H9 (cell line): ENCODE measurements around the gene FHIT. TPM values are rescaled to one million over a fixed set of nuclear protein-coding genes. Genes with fewer than 3 reads are reported as not detected.

Experiments used
- DNase-seq: peaks from one replicate; pipeline ENCODE4 v3.0.0-alpha.2; 2017
- H2AFZ ChIP-seq: one replicate; pipeline ENCODE4 v1.6.1; 2013; ENCODE audit warnings: mild to moderate bottlenecking, low read length, control low read depth, moderate library complexity
- H2AK5ac ChIP-seq: 2 replicates; pipeline ENCODE4 v1.6.1; 2013; ENCODE audit warnings: low read length, control low read depth, mixed read lengths; ENCODE audit not compliant: insufficient read length
- H2BK120ac ChIP-seq: one replicate; pipeline ENCODE4 v1.6.1; 2013; ENCODE audit warnings: low read depth, mild to moderate bottlenecking, low read length, control low read depth, inconsistent platforms; ENCODE audit not compliant: poor library complexity, severe bottlenecking
- H2BK12ac ChIP-seq: 2 replicates; pipeline ENCODE4 v1.6.1; 2013; ENCODE audit warnings: low read length, control low read depth, mixed read lengths, low read depth; ENCODE audit not compliant: insufficient read length
- H2BK15ac ChIP-seq: 2 replicates; pipeline ENCODE4 v1.6.1; 2013; ENCODE audit warnings: low read depth, low read length, control low read depth
- H2BK20ac ChIP-seq: one replicate; pipeline ENCODE4 v1.6.1; 2013; ENCODE audit warnings: low read depth, mild to moderate bottlenecking, low read length, control low read depth, inconsistent platforms; ENCODE audit not compliant: poor library complexity, severe bottlenecking
- H2BK5ac ChIP-seq: 2 replicates; pipeline ENCODE4 v1.6.1; 2013; ENCODE audit warnings: low read length, control low read depth, mixed read lengths; ENCODE audit not compliant: insufficient read length
- H3K14ac ChIP-seq: 2 replicates; pipeline ENCODE4 v1.6.1; 2013; ENCODE audit warnings: low read length, control low read depth; ENCODE audit not compliant: insufficient read depth
- H3K18ac ChIP-seq: 2 replicates; pipeline ENCODE4 v1.6.1; 2013; ENCODE audit warnings: low read depth, mild to moderate bottlenecking, mixed read lengths, low read length, control low read depth; ENCODE audit not compliant: insufficient read length
- H3K23ac ChIP-seq: 2 replicates; pipeline ENCODE4 v1.6.1; 2013; ENCODE audit warnings: low read length, control low read depth, mixed read lengths, low read depth; ENCODE audit not compliant: insufficient read length
- H3K23me2 ChIP-seq: 2 replicates; pipeline ENCODE4 v1.6.1; 2013; ENCODE audit warnings: low read depth, mild to moderate bottlenecking, mixed read lengths, low read length, control low read depth; ENCODE audit not compliant: insufficient read length, poor library complexity, severe bottlenecking
- H3K27ac ChIP-seq: 2 replicates; pipeline ENCODE4 v1.5.1; 2013; ENCODE audit warnings: low read length, control low read depth, mixed read lengths, low read depth; ENCODE audit not compliant: insufficient read length
- H3K27me3 ChIP-seq: 2 replicates; pipeline ENCODE4 v1.6.1; 2013; ENCODE audit warnings: low read length, control low read depth, inconsistent platforms; ENCODE audit not compliant: insufficient read depth
- H3K4ac ChIP-seq: 2 replicates; pipeline ENCODE4 v1.6.1; 2013; ENCODE audit warnings: low read depth, mild to moderate bottlenecking, control low read depth, inconsistent platforms, low read length, moderate library complexity
- H3K4me1 ChIP-seq: 2 replicates; pipeline ENCODE4 v1.6.1; 2013; ENCODE audit warnings: low read length, control low read depth, inconsistent platforms; ENCODE audit not compliant: insufficient read depth
- H3K4me2 ChIP-seq: 2 replicates; pipeline ENCODE4 v1.6.1; 2013; ENCODE audit warnings: low read length, control low read depth, mixed read lengths; ENCODE audit not compliant: insufficient read length, insufficient read depth
- H3K56ac ChIP-seq: 2 replicates; pipeline ENCODE4 v1.6.1; 2013; ENCODE audit warnings: low read depth, mild to moderate bottlenecking, mixed read lengths, low read length, control low read depth; ENCODE audit not compliant: insufficient read length
- H3K79me1 ChIP-seq: 2 replicates; pipeline ENCODE4 v1.6.1; 2013; ENCODE audit warnings: low read depth, mild to moderate bottlenecking, moderate library complexity, low read length, control low read depth, inconsistent platforms; ENCODE audit not compliant: insufficient read depth, poor library complexity, severe bottlenecking
- H3K79me2 ChIP-seq: 2 replicates; pipeline ENCODE4 v1.6.1; 2013; ENCODE audit warnings: low read length, control low read depth, inconsistent platforms; ENCODE audit not compliant: insufficient read depth
- H3K9ac ChIP-seq: 2 replicates; pipeline ENCODE4 v1.6.1; 2013; ENCODE audit warnings: low read length, control low read depth, mixed read lengths; ENCODE audit not compliant: insufficient read length; ENCODE audit errors: extremely low read depth
- H3K9me3 ChIP-seq: one replicate; pipeline ENCODE4 v1.6.1; 2013; ENCODE audit warnings: low read depth, low read length, inconsistent platforms; ENCODE audit not compliant: control insufficient read depth
- H3T11ph ChIP-seq: one replicate; pipeline ENCODE4 v1.6.1; 2013; ENCODE audit warnings: mild to moderate bottlenecking, low read length, control low read depth, inconsistent platforms
- H4K20me1 ChIP-seq: one replicate; pipeline ENCODE4 v1.6.1; 2013; ENCODE audit not compliant: control insufficient read depth, insufficient read length, insufficient read depth
- H4K5ac ChIP-seq: 2 replicates; pipeline ENCODE4 v1.6.1; 2013; ENCODE audit warnings: low read depth, mild to moderate bottlenecking, mixed read lengths, low read length, control low read depth; ENCODE audit not compliant: insufficient read length
- H4K8ac ChIP-seq: replicated peaks from 2 replicates; pipeline ENCODE4 v1.6.1; 2013; ENCODE audit warnings: low read length, control low read depth, mixed read lengths, low read depth; ENCODE audit not compliant: insufficient read length
- H4K91ac ChIP-seq: 2 replicates; pipeline ENCODE4 v1.6.1; 2013; ENCODE audit warnings: low read depth, mild to moderate bottlenecking, moderate library complexity, mixed read lengths, low read length, control low read depth; ENCODE audit not compliant: insufficient read length
- H3K27ac Mint-ChIP-seq, 3 experiments: 2 replicates in 2 of 3; 3 replicates in 1 of 3; pipeline ENCODE4 v1.8.0; 2020 to 2021; ENCODE audit warnings: mixed read lengths in 3 of 3, mild to moderate bottlenecking in 1 of 3, moderate library complexity in 1 of 3
- H3K27me3 Mint-ChIP-seq: 2 replicates; pipeline ENCODE4 v1.8.0; 2021; ENCODE audit warnings: low read depth, mild to moderate bottlenecking, moderate library complexity, mixed read lengths
- H3K36me3 Mint-ChIP-seq, 3 experiments: 2 replicates in 2 of 3; 3 replicates in 1 of 3; pipeline ENCODE4 v1.8.0; 2020 to 2021; ENCODE audit warnings: low read depth in 3 of 3, mixed read lengths in 3 of 3; ENCODE audit not compliant: insufficient read depth in 1 of 3
- H3K4me1 Mint-ChIP-seq, 2 experiments: 2 replicates each; pipeline ENCODE4 v1.8.0; 2020; ENCODE audit warnings: mixed read lengths in 2 of 2
- H3K4me3 Mint-ChIP-seq, 2 experiments: 2 replicates in 1 of 2; 3 replicates in 1 of 2; pipeline ENCODE4 v1.8.0; 2020 to 2021; ENCODE audit warnings: mild to moderate bottlenecking in 2 of 2, mixed read lengths in 2 of 2, moderate library complexity in 1 of 2
- H3K9me3 Mint-ChIP-seq, 2 experiments: 2 replicates in 1 of 2; 3 replicates in 1 of 2; pipeline ENCODE4 v1.8.0; 2020; ENCODE audit warnings: mild to moderate bottlenecking in 2 of 2, mixed read lengths in 2 of 2, moderate library complexity in 1 of 2
- WGBS: extraction: QIAGEN DNeasy Blood & Tissue Kit; methylation state at CpG from one replicate; pipeline ENCODE4 v1.1.7; 2013; ENCODE audit warnings: missing lambda C conversion rate, low lambda C conversion rate, mixed read lengths; ENCODE audit not compliant: insufficient read length; ENCODE audit errors: extremely low coverage; 5-methylcytosine and 5-hydroxymethylcytosine counted together
- total RNA-seq: library from RNA; stranded (reverse); gene quantifications from 2 replicates; pipeline ENCODE4 v1.2.1, GENCODE V29; 2021
- TF ChIP-seq, protein P1 (sequence below): fragments of 200-600 bp; sonication (generic); conservative IDR thresholded peaks from 3 replicates; pipeline ENCODE4 v1.8.0; 2021; ENCODE audit warnings: antibody characterized with exemption, mild to moderate bottlenecking

The FHIT gene
- total RNA-seq, 1 experiment from 2014 or later, result 3.0 TPM

GRCh38 chr3:59997583-59997982, 1253.7 kb downstream of the FHIT start:
- no peaks in the 10 kb centered on the region for H3K27me3 ChIP-seq
- H3K9ac ChIP-seq, result no peak overlapping the region
- Mint-ChIP-seq H3K27ac (no peak overlapping the region), H3K27me3 (no peaks in the 10 kb centered on the region), H3K36me3 (no peaks in the 10 kb centered on the region), H3K9me3 (no peaks in the 10 kb centered on the region), H3K4me3 (no peak overlapping the region), H3K4me1 (peaks cover 21% of the 10 kb centered on the region in 2 experiments)
- no peak overlapping the region for H3K4me2 ChIP-seq
- no peak overlapping the region for H2BK20ac ChIP-seq
- H3K27ac ChIP-seq, result no peak overlapping the region
- H2BK120ac ChIP-seq, result no peak overlapping the region
- no peak overlapping the region for H3K56ac ChIP-seq
- no peak overlapping the region for H4K91ac ChIP-seq
- TF ChIP-seq, protein P1, sequence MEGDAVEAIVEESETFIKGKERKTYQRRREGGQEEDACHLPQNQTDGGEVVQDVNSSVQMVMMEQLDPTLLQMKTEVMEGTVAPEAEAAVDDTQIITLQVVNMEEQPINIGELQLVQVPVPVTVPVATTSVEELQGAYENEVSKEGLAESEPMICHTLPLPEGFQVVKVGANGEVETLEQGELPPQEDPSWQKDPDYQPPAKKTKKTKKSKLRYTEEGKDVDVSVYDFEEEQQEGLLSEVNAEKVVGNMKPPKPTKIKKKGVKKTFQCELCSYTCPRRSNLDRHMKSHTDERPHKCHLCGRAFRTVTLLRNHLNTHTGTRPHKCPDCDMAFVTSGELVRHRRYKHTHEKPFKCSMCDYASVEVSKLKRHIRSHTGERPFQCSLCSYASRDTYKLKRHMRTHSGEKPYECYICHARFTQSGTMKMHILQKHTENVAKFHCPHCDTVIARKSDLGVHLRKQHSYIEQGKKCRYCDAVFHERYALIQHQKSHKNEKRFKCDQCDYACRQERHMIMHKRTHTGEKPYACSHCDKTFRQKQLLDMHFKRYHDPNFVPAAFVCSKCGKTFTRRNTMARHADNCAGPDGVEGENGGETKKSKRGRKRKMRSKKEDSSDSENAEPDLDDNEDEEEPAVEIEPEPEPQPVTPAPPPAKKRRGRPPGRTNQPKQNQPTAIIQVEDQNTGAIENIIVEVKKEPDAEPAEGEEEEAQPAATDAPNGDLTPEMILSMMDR, result no peak
- H3K79me1 ChIP-seq, result no peaks in the 10 kb centered on the region
- H4K8ac ChIP-seq, result no peak overlapping the region
- H3K23me2 ChIP-seq, result no peaks in the 10 kb centered on the region
- H3K14ac ChIP-seq, result no peak overlapping the region
- H4K20me1 ChIP-seq, result no peaks in the 10 kb centered on the region
- no peak overlapping the region for H3T11ph ChIP-seq
- no peak overlapping the region for H2BK5ac ChIP-seq
- H3K4ac ChIP-seq, result no peak overlapping the region
- no peak for DNase-seq
- no peak overlapping the region for H2BK15ac ChIP-seq
- H3K9me3 ChIP-seq, result no peaks in the 10 kb centered on the region
- no peak overlapping the region for H3K18ac ChIP-seq
- no peak overlapping the region for H2AK5ac ChIP-seq
- H2AFZ ChIP-seq, result no peak overlapping the region
- no peak overlapping the region for H3K23ac ChIP-seq
- no peak overlapping the region for H2BK12ac ChIP-seq
- no peak overlapping the region for H4K5ac ChIP-seq
- WGBS, result no CpG with 5 or more reads among the region's 1 CpG
- no peaks in the 10 kb centered on the region; the same call in 1 of the 2 replicates for H3K4me1 ChIP-seq
- no peaks in the 10 kb centered on the region for H3K79me2 ChIP-seq
